ENCODE measurements around the gene MBD5.

DNA sequence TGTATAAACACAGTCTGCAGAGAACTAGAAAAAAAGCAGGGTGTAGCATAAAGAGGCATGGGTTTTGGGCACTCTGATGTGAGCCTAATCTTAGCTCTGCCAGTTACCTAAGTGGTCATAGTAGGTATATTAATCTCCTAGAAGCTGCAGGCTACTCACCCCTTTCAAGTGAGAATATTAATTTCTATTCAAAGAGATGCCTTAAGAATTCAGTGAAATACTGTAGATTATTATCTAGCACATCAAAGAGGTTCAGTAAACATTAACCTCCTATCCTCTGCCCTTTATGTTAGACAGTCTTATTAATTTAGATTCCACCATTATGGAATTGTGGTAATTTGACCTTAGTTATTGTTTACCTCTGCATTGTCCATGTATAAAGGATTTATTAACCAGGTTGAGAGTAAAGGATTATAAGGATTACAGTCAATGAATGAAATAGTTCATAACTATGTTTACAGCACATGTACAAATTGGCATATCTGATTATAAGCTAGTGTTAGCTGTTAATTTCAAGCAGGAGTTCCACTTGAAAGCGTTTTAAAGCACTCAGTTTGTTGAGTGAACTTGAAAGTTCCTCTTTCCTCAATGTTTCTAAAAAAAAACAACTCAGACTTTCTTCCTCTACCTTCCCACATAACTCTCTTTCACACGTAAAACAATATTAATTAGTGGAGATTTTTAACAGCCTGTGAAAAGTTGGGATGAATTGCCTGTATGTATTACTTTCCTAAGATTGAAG lies 473.1 kb downstream of the MBD5 start:
- TF ChIP-seq CTCF (conservative IDR thresholded peaks at IDR 0.05 in 1 of 2, IDR thresholded peaks at IDR 0.05 in 1 of 2; ENCODE audit: extremely low read depth in 1 of 2, insufficient read depth in 1 of 2, low read depth in 1 of 2, low read length in 2 of 2) = no peak
- no peak for TF ChIP-seq EZH2 (IDR thresholded peaks at IDR 0.05; ENCODE audit: borderline replicate concordance, low read length)

All from mammary epithelial cell (primary cell).